Pancreas (tissue), 10 donors: ENCODE data around the gene HLA-A. TPM values are rescaled to one million over a fixed set of nuclear protein-coding genes. Genes with fewer than 3 reads are reported as not detected.

ENCODE experiments used
- ATAC-seq, 4 donors: fragments of 200-7000 bp; cut with Tn5 transposase; one replicate each; pipeline versions ENCODE4 v1.8.0 to v1.9.1; 2020; ENCODE audit warnings: mild to moderate bottlenecking in 4 of 4, moderate library complexity in 4 of 4
- DNase-seq, 6 donors: peaks; one replicate each; pipeline ENCODE4 v3.0.0-alpha.2; 2020
- FAIRE-seq: peaks from 2 replicates; lab custom pipeline; 2012; peaks lifted over from hg19 to GRCh38; lab: Jason Lieb, UNC
- H3K27ac ChIP-seq, 4 donors: fragments of 200-600 bp; sonication (generic); 1 replicate in 3 of 4; 2 replicates in 1 of 4; pipeline versions ENCODE4 v1.5.0 to v1.8.0; 2020
- H3K27me3 ChIP-seq, 4 donors: fragments of 200-600 bp; one replicate each; pipeline ENCODE4 v1.8.0; 2021
- H3K36me3 ChIP-seq, 3 donors: fragments of 200-600 bp; sonication (generic) in 1 of 3; one replicate each; pipeline versions ENCODE4 v1.5.0 to v1.8.0; 2020 to 2021
- H3K4me1 ChIP-seq, 3 donors: fragments of 200-600 bp; one replicate each; pipeline ENCODE4 v1.8.0; 2021
- H3K4me3 ChIP-seq, 4 donors: fragments of 200-600 bp; sonication (generic) in 2 of 4; one replicate each; pipeline versions ENCODE4 v1.5.0 to v1.8.0; 2020 to 2021
- H3K9me3 ChIP-seq, 4 donors: fragments of 200-600 bp; one replicate each; pipeline ENCODE4 v1.8.0; 2021
- CTCF ChIP-seq, 4 donors: fragments of 200-600 bp; sonication (generic) in 3 of 4; IDR thresholded peaks; one replicate each; pipeline versions ENCODE4 v1.5.0 to v1.8.0; 2021; ENCODE audit warnings: antibody characterized with exemption in 4 of 4
- whole genome bisulfite sequencing, 2 donors: extraction: QIAGEN DNeasy Blood & Tissue Kit; methylation state at CpG; one replicate each; pipeline ENCODE4 v1.1.7; 2013; 5-methylcytosine and 5-hydroxymethylcytosine counted together
- intact Hi-C, 3 donors: fragments of 100-400 bp; cut with DNase I; formaldehyde crosslinking; loops; one replicate each; pipeline versions ENCODE4 v1.11.1 to v1.14.2; 2022
- polyA plus RNA-seq, 2 donors: library from polyadenylated mRNA; stranded (reverse); fragments of 200-250 nt; gene quantifications; one replicate each; pipeline ENCODE4 v1.2.3, GENCODE V29; 2013
- total RNA-seq, 6 donors: library from RNA; stranded (reverse); fragmentation: NEBNext Ultra II Directional in 4 of 6; extraction: Animal tissue kit (Norgen Biotek cat#: 25700) in 4 of 6; gene quantifications; one replicate each; pipeline versions ENCODE4 v1.2.1 to v1.2.4, GENCODE V29; 2021 to 2023
- donor health status: healthy with polysubstance abuse.
- donor health status: DM: no; HTN: no; CAD: no; lungs with moderate emphysema.
- donor health status: DM: no; HTN: no; CAD: no.
- donor health status: control.
- donor health status: control.
- donor health status: Bipolar disorder and iron deficiency.
- donor health status: DM: yes; HTN: yes; CAD: no.
- donor health status: DM: no; HTN: no; CAD: no.
- donor health status: DM: no; HTN: no; CAD: no.
- donor health status: DM: yes; HTN: yes; CAD: no.

HLA-A gene
- total and polyA plus RNA-seq, 8 donors: 63.7 to 374 (median 153) TPM

- no peak for FAIRE-seq
- Histone ChIP-seq H3K4me3 (no peak overlapping the region), H3K27me3 (no peaks in the 10 kb centered on the region), H3K4me1 (no peaks in the 10 kb centered on the region), H3K9me3 (no peaks in the 10 kb centered on the region), H3K36me3 (no peaks in the 10 kb centered on the region), H3K27ac (no peak overlapping the region)
- intact Hi-C loops: no loop called here
- no peak for DNase-seq
- WGBS, 2 donors: 70 to 79% methylated on average over 4 of the region's 4 CpGs
- ATAC-seq: no peak
- TF ChIP-seq CTCF (IDR thresholded peaks at IDR 0.05): no peak
These were observed 3.0 kb downstream of the HLA-A start for GRCh38 chr6:29945281-29945820.

GRCh38 chr6:29946223-29947076 lies 4.1 kb downstream of the HLA-A start:
- WGBS, 2 donors: 63 to 69% methylated on average over 6 of the region's 6 CpGs
- Histone ChIP-seq H3K4me1 (no peaks in the 10 kb centered on the region), H3K27me3 (no peaks in the 10 kb centered on the region), H3K36me3 (no peaks in the 10 kb centered on the region), H3K9me3 (no peaks in the 10 kb centered on the region), H3K4me3 (no peak overlapping the region), H3K27ac (no peak overlapping the region)
- intact Hi-C loops: no loop called here
- DNase-seq (no peak), FAIRE-seq (no peak), ATAC-seq (no peak)
- TF ChIP-seq CTCF (IDR thresholded peaks at IDR 0.05): no peak

DNA sequence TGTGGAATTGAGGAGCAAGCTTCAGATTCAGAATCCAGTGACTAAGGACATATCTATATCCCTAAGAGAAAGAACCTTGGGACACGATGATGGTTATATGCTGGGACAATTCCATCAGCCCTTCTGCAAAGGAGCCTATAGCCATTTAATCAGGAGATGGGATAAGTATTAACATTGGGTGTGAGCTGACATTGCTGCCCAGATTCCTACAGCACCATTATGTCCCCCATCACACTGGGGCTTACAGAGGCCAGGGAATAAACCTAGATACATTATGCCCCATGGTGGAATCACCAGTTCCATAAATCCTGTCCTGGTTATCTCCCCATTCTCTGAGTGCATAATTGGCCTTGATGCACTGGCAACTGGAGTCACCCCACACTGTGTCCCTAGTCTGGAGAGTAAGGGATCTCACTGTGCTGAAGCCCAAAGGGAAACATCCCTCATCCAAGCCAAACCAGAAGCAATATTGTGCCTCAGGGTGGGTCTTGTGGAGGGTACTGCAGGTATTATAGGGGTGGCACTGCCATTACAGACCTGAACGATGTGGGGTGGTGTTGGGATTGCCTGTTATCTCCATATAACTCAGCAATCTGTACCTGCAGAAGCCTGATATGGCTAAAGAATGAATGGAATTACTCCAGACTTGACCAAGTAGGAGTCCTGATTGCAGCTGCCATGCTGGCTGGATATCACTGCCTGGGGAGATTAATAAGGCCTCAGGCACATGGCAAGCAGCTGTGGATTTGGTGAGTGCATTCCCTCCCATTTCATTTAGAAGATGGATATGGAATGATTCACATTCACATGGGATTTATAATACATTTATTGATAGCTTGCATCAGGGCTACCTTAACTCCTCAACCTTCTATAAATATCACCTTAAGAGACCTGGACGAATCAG lies 5.0 kb downstream of the HLA-A start:
- TF ChIP-seq CTCF (IDR thresholded peaks at IDR 0.05): no peak
- H3K4me1 ChIP-seq: no peaks in the 10 kb centered on the region
- no peak overlapping the region for H3K4me3 ChIP-seq
- WGBS, 2 donors: 41 to 59% methylated on average over 3 of the region's 3 CpGs
- H3K27ac ChIP-seq: no peak overlapping the region
- intact Hi-C loops: no loop called here
- FAIRE-seq: no peak
- DNase-seq: no peak
- no peaks in the 10 kb centered on the region for H3K27me3 ChIP-seq
- ATAC-seq: no peak
- no peaks in the 10 kb centered on the region for H3K36me3 ChIP-seq
- H3K9me3 ChIP-seq: no peaks in the 10 kb centered on the region

DNA sequence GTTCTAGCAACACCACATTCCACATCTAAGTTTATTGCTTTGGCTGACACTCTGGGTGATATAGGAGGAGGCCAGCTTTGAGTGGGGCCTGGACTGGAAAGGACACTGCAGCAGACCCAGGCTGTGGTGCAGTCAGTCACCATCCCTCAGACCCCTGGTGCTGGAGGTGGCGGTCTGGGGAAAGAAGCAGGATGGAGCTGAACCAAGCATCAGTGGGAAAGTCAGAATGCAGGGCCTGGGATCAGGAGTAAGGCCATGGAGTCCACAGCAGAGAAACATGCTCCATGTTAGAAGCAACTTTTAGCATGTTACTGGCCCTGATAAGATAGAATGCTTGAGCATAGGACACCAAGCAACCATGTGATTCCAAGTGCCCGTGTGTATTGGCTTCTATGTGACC lies 5.9 kb downstream of the HLA-A start:
- Histone ChIP-seq H3K4me3 (no peak overlapping the region), H3K4me1 (no peaks in the 10 kb centered on the region), H3K27ac (no peak overlapping the region), H3K9me3 (no peaks in the 10 kb centered on the region), H3K36me3 (no peaks in the 10 kb centered on the region), H3K27me3 (no peaks in the 10 kb centered on the region)
- TF ChIP-seq CTCF (IDR thresholded peaks at IDR 0.05): no peak
- FAIRE-seq: no peak
- DNase-seq: no peak
- 88 to 95% methylated on average over 2 of the region's 2 CpGs for WGBS, 2 donors
- intact Hi-C loops: no loop called here
- no peak for ATAC-seq
